GM19463 (cell line): Measurements from ENCODE around the gene QARS1.

Experiments used
- ATAC-seq: cut with Tn5 transposase; IDR thresholded peaks from one replicate; pipeline ENCODE4 v1.9.1; 2021; ENCODE audit warnings: mild to moderate bottlenecking, moderate library complexity; ENCODE audit not compliant: unreplicated experiment

Gene QARS1

GRCh38 chr3:49104427-49105291 lies at the start of gene QARS1:
Gene QARS1, minus strand, starts transcription at chr3:49104757. Its CDS starts 24 bp downstream, at chr3:49104733.
- peak; percentile 96 for ATAC-seq

- no peak for ATAC-seq
Measured at GRCh38 chr3:49153349-49153912, 48.9 kb upstream of the QARS1 start.

- ATAC-seq: no peak
Measured at GRCh38 chr3:49151610-49152009, 47.1 kb upstream of the QARS1 start.

GRCh38 chr3:49148159-49148558 lies 43.6 kb upstream of the QARS1 start:
- ATAC-seq: no peak

- ATAC-seq: no peak
Measured at GRCh38 chr3:49140080-49140479, 35.5 kb upstream of the QARS1 start.

- ATAC-seq: no peak
Measured at GRCh38 chr3:49135499-49135898, 30.9 kb upstream of the QARS1 start.

GRCh38 chr3:49134471-49135265 lies 30.1 kb upstream of the QARS1 start:
- no peak for ATAC-seq

- ATAC-seq: no peak
Measured at GRCh38 chr3:49133226-49133951, 28.8 kb upstream of the QARS1 start.

- ATAC-seq: no peak
Measured at GRCh38 chr3:49132437-49133225, 28.1 kb upstream of the QARS1 start, which contains the start of gene LAMB2. Gene LAMB2, minus strand, starts transcription at chr3:49133050. Its CDS starts 183 bp downstream, at chr3:49132867.

GRCh38 chr3:49132073-49132436 lies 27.5 kb upstream of the QARS1 start:
- ATAC-seq: no peak

GRCh38 chr3:49131576-49131975 lies 27.0 kb upstream of the QARS1 start:
- ATAC-seq: no peak

GRCh38 chr3:49131040-49131439 lies 26.5 kb upstream of the QARS1 start:
- no peak for ATAC-seq

- ATAC-seq: no peak
Measured at GRCh38 chr3:49124991-49125670, 20.6 kb upstream of the QARS1 start.

- no peak for ATAC-seq
Measured at GRCh38 chr3:49124203-49124602, 19.6 kb upstream of the QARS1 start.

GRCh38 chr3:49123687-49124086 lies 19.1 kb upstream of the QARS1 start:
- no peak for ATAC-seq

- no peak for ATAC-seq
Measured at GRCh38 chr3:49122886-49123545, 18.5 kb upstream of the QARS1 start.

GRCh38 chr3:49122451-49122850 lies 17.9 kb upstream of the QARS1 start:
- no peak for ATAC-seq

- no peak for ATAC-seq
Measured at GRCh38 chr3:49122022-49122421, 17.5 kb upstream of the QARS1 start.

GRCh38 chr3:49121132-49121736 lies 16.7 kb upstream of the QARS1 start:
- ATAC-seq: no peak
